ENCODE data around the gene MARF1.
A peak's percentile ranks its signal among the peaks of the same experiment; 100 is the strongest.

MARF1 gene

GRCh38 chr16:15611610-15612009 lies 31.3 kb downstream of the MARF1 start:
- WGBS (ENCODE audit: extremely low coverage, insufficient coverage, insufficient read length): no CpG with 5 or more reads among the region's 7 CpGs
- Histone ChIP-seq H3K4ac (ENCODE audit: low read depth, low read length) (no peak overlapping the region), H2BK120ac (ENCODE audit: insufficient read depth, low read length, poor library complexity) (no peak overlapping the region), H3K9ac (ENCODE audit: low read length) (no peak overlapping the region), H3K27ac (ENCODE audit: low read depth, low read length) (no peak overlapping the region), H3K27me3 (ENCODE audit: insufficient read depth, low read length) (no peaks in the 10 kb centered on the region), H3K4me3 (ENCODE audit: low read depth, low read length) (no peak overlapping the region), H3K4me1 (ENCODE audit: control insufficient read depth in 1 of 2, insufficient read depth in 2 of 2, low read length in 2 of 2) (peaks cover 0 to 2% of the 10 kb centered on the region in 2 experiments), H3K36me3 (ENCODE audit: control insufficient read depth in 1 of 2, insufficient read depth in 2 of 2, low read length in 2 of 2) (peaks cover 24 to 50% of the 10 kb centered on the region in 2 experiments), H2AFZ (ENCODE audit: insufficient read depth, low read length, poor library complexity) (no peak overlapping the region), H2BK5ac (ENCODE audit: low read depth, low read length, poor library complexity) (no peak overlapping the region), H4K12ac (ENCODE audit: low read depth, low read length) (no peak overlapping the region), H3K79me1 (ENCODE audit: low read length) (no peaks in the 10 kb centered on the region), H3K14ac (ENCODE audit: low read length) (no peak overlapping the region), H3K9me3 (ENCODE audit: insufficient read depth, low read depth, low read length) (no peaks in the 10 kb centered on the region), H4K91ac (ENCODE audit: low read depth, low read length) (no peak overlapping the region), H3K79me2 (ENCODE audit: control insufficient read depth, insufficient read depth, low read length, poor library complexity) (no peaks in the 10 kb centered on the region), H2BK12ac (ENCODE audit: low read length) (no peak overlapping the region), H4K8ac (ENCODE audit: low read depth, low read length) (no peak overlapping the region), H3K23ac (ENCODE audit: low read length) (no peak overlapping the region), H3K4me2 (ENCODE audit: low read length) (no peak overlapping the region), H2AK5ac (ENCODE audit: low read length) (no peak overlapping the region), H3K18ac (ENCODE audit: low read length) (no peak overlapping the region)
- DNase-seq: peak in 1 of 2 donors; percentile 26

GRCh38 chr16:15610369-15610871 lies 32.5 kb downstream of the MARF1 start:
- Histone ChIP-seq H3K18ac (ENCODE audit: low read length) (no peak overlapping the region), H3K23ac (ENCODE audit: low read length) (no peak overlapping the region), H2BK120ac (ENCODE audit: insufficient read depth, low read length, poor library complexity) (no peak overlapping the region), H4K12ac (ENCODE audit: low read depth, low read length) (no peak overlapping the region), H3K4ac (ENCODE audit: low read depth, low read length) (no peak overlapping the region), H3K27ac (ENCODE audit: low read depth, low read length) (no peak overlapping the region), H2BK12ac (ENCODE audit: low read length) (no peak overlapping the region), H4K8ac (ENCODE audit: low read depth, low read length) (no peak overlapping the region), H2AFZ (ENCODE audit: insufficient read depth, low read length, poor library complexity) (no peak overlapping the region), H3K14ac (ENCODE audit: low read length) (no peak overlapping the region), H3K4me1 (ENCODE audit: control insufficient read depth in 1 of 2, insufficient read depth in 2 of 2, low read length in 2 of 2) (peaks cover 0 to 2% of the 10 kb centered on the region in 2 experiments), H2BK5ac (ENCODE audit: low read depth, low read length, poor library complexity) (no peak overlapping the region), H3K4me2 (ENCODE audit: low read length) (no peak overlapping the region), H3K9me3 (ENCODE audit: insufficient read depth, low read depth, low read length) (no peaks in the 10 kb centered on the region), H3K79me1 (ENCODE audit: low read length) (no peaks in the 10 kb centered on the region), H3K79me2 (ENCODE audit: control insufficient read depth, insufficient read depth, low read length, poor library complexity) (no peaks in the 10 kb centered on the region), H3K36me3 (ENCODE audit: control insufficient read depth in 1 of 2, insufficient read depth in 2 of 2, low read length in 2 of 2) (peaks cover 23 to 50% of the 10 kb centered on the region in 2 experiments), H3K9ac (ENCODE audit: low read length) (no peak overlapping the region), H4K91ac (ENCODE audit: low read depth, low read length) (no peak overlapping the region), H3K4me3 (ENCODE audit: low read depth, low read length) (no peak overlapping the region), H3K27me3 (ENCODE audit: insufficient read depth, low read length) (no peaks in the 10 kb centered on the region), H2AK5ac (ENCODE audit: low read length) (no peak overlapping the region)
- DNase-seq: peak in 1 of 2 donors; percentile 10
- no CpG with 5 or more reads among the region's 10 CpGs for WGBS (ENCODE audit: extremely low coverage, insufficient coverage, insufficient read length)

GRCh38 chr16:15609286-15609649 lies 33.7 kb downstream of the MARF1 start:
- H4K8ac ChIP-seq (ENCODE audit: low read depth, low read length): no peak overlapping the region
- no peak overlapping the region for H2BK5ac ChIP-seq (ENCODE audit: low read depth, low read length, poor library complexity)
- no peak overlapping the region for H3K27ac ChIP-seq (ENCODE audit: low read depth, low read length)
- H3K4me3 ChIP-seq (ENCODE audit: low read depth, low read length): no peak overlapping the region
- H3K23ac ChIP-seq (ENCODE audit: low read length): no peak overlapping the region
- DNase-seq: peak in 1 of 2 donors; percentile 88
- H3K79me2 ChIP-seq (ENCODE audit: control insufficient read depth, insufficient read depth, low read length, poor library complexity): no peaks in the 10 kb centered on the region
- no peaks in the 10 kb centered on the region for H3K27me3 ChIP-seq (ENCODE audit: insufficient read depth, low read length)
- no peaks in the 10 kb centered on the region for H3K9me3 ChIP-seq (ENCODE audit: insufficient read depth, low read depth, low read length)
- H3K36me3 ChIP-seq (ENCODE audit: control insufficient read depth in 1 of 2, insufficient read depth in 2 of 2, low read length in 2 of 2): peaks cover 19 to 46% of the 10 kb centered on the region in 2 experiments
- peaks cover 0 to 4% of the 10 kb centered on the region in 2 experiments for H3K4me1 ChIP-seq (ENCODE audit: control insufficient read depth in 1 of 2, insufficient read depth in 2 of 2, low read length in 2 of 2)
- H3K9ac ChIP-seq (ENCODE audit: low read length): no peak overlapping the region
- H4K91ac ChIP-seq (ENCODE audit: low read depth, low read length): no peak overlapping the region
- H2BK120ac ChIP-seq (ENCODE audit: insufficient read depth, low read length, poor library complexity): no peak overlapping the region
- no peak overlapping the region for H2BK12ac ChIP-seq (ENCODE audit: low read length)
- no peak overlapping the region for H3K14ac ChIP-seq (ENCODE audit: low read length)
- H3K4me2 ChIP-seq (ENCODE audit: low read length): no peak overlapping the region
- no peak overlapping the region for H2AK5ac ChIP-seq (ENCODE audit: low read length)
- H4K12ac ChIP-seq (ENCODE audit: low read depth, low read length): no peak overlapping the region
- no peak overlapping the region for H2AFZ ChIP-seq (ENCODE audit: insufficient read depth, low read length, poor library complexity)
- H3K79me1 ChIP-seq (ENCODE audit: low read length): no peaks in the 10 kb centered on the region
- H3K4ac ChIP-seq (ENCODE audit: low read depth, low read length): no peak overlapping the region
- WGBS (ENCODE audit: extremely low coverage, insufficient coverage, insufficient read length): no CpG with 5 or more reads among the region's 6 CpGs
- no peak overlapping the region for H3K18ac ChIP-seq (ENCODE audit: low read length)

GRCh38 chr16:15608398-15609285 lies 34.3 kb downstream of the MARF1 start:
- Histone ChIP-seq H4K8ac (ENCODE audit: low read depth, low read length) (no peak overlapping the region), H3K14ac (ENCODE audit: low read length) (no peak overlapping the region), H3K4me3 (ENCODE audit: low read depth, low read length) (no peak overlapping the region), H3K4me1 (ENCODE audit: control insufficient read depth in 1 of 2, insufficient read depth in 2 of 2, low read length in 2 of 2) (peaks cover 0 to 2% of the 10 kb centered on the region in 2 experiments), H3K9me3 (ENCODE audit: insufficient read depth, low read depth, low read length) (no peaks in the 10 kb centered on the region), H2AK5ac (ENCODE audit: low read length) (no peak overlapping the region), H2AFZ (ENCODE audit: insufficient read depth, low read length, poor library complexity) (no peak overlapping the region), H3K18ac (ENCODE audit: low read length) (no peak overlapping the region), H2BK120ac (ENCODE audit: insufficient read depth, low read length, poor library complexity) (no peak overlapping the region), H2BK12ac (ENCODE audit: low read length) (no peak overlapping the region), H3K4ac (ENCODE audit: low read depth, low read length) (no peak overlapping the region), H3K9ac (ENCODE audit: low read length) (no peak overlapping the region), H3K79me1 (ENCODE audit: low read length) (no peaks in the 10 kb centered on the region), H3K23ac (ENCODE audit: low read length) (no peak overlapping the region), H3K27me3 (ENCODE audit: insufficient read depth, low read length) (no peaks in the 10 kb centered on the region), H3K27ac (ENCODE audit: low read depth, low read length) (no peak overlapping the region), H3K4me2 (ENCODE audit: low read length) (no peak overlapping the region), H4K91ac (ENCODE audit: low read depth, low read length) (no peak overlapping the region), H4K12ac (ENCODE audit: low read depth, low read length) (no peak overlapping the region), H3K36me3 (ENCODE audit: control insufficient read depth in 1 of 2, insufficient read depth in 2 of 2, low read length in 2 of 2) (peaks cover 22 to 52% of the 10 kb centered on the region in 2 experiments), H2BK5ac (ENCODE audit: low read depth, low read length, poor library complexity) (no peak overlapping the region), H3K79me2 (ENCODE audit: control insufficient read depth, insufficient read depth, low read length, poor library complexity) (no peaks in the 10 kb centered on the region)
- DNase-seq: peak in 1 of 2 donors; percentile 62
- no CpG with 5 or more reads among the region's 19 CpGs for WGBS (ENCODE audit: extremely low coverage, insufficient coverage, insufficient read length)

All from trophoblast cell (in vitro differentiated cells and primary cell).